Esophagus muscularis mucosa (tissue), 4 donors: ENCODE results near the gene ZNF195. TPM values are rescaled to one million over a fixed set of nuclear protein-coding genes. Genes with fewer than 3 reads are reported as not detected.

ENCODE experiments used
- DNase-seq: peaks from one replicate; pipeline ENCODE4 v3.0.0-alpha.2; 2017; ENCODE audit errors: extremely low spot score
- H3K27ac ChIP-seq, 4 donors: fragments of 200-600 bp; sonication (generic); replicated peaks in 1 of 4; 1 replicate in 3 of 4; 2 replicates in 1 of 4; pipeline ENCODE4 v1.5.1; 2016 to 2019; ENCODE audit warnings: mild to moderate bottlenecking in 1 of 4
- H3K27me3 ChIP-seq, 4 donors: fragments of 200-600 bp; sonication (generic); one replicate each; pipeline versions ENCODE4 v1.5.1 to v1.6.0; 2016 to 2019
- H3K36me3 ChIP-seq, 4 donors: fragments of 200-600 bp; sonication (generic); one replicate each; pipeline ENCODE4 v1.5.1; 2016 to 2019
- H3K4me1 ChIP-seq, 4 donors: fragments of 200-600 bp; sonication (generic); one replicate each; pipeline ENCODE4 v1.5.1; 2016 to 2019
- H3K4me3 ChIP-seq, 4 donors: fragments of 200-600 bp; sonication (generic); 1 replicate in 2 of 4; 2 replicates in 2 of 4; pipeline ENCODE4 v1.5.1; 2016 to 2019; ENCODE audit warnings: mild to moderate bottlenecking in 4 of 4, moderate library complexity in 1 of 4
- H3K9me3 ChIP-seq, 4 donors: fragments of 200-600 bp; sonication (generic); 1 replicate in 3 of 4; 2 replicates in 1 of 4; pipeline ENCODE4 v1.5.1; 2016 to 2019
- EP300 ChIP-seq: sonication (generic); formaldehyde crosslinking; IDR thresholded peaks from one replicate; pipeline ENCODE4 v1.6.1; 2017; ENCODE audit warnings: antibody characterized with exemption
- POLR2A ChIP-seq: fragments of 450-650 bp; IDR thresholded peaks from one replicate; pipeline ENCODE4 v1.6.1; 2017; ENCODE audit warnings: antibody characterized with exemption, moderate library complexity, mild to moderate bottlenecking, low read depth
- POLR2AphosphoS5 ChIP-seq, 2 donors: sonication (generic); formaldehyde crosslinking; IDR thresholded peaks; one replicate each; pipeline ENCODE4 v1.6.1; 2017; ENCODE audit warnings: antibody characterized with exemption in 2 of 2
- whole genome bisulfite sequencing: methylation state at CpG from one replicate; pipeline ENCODE4 v1.1.5; 2018; 5-methylcytosine and 5-hydroxymethylcytosine counted together
- intact Hi-C: fragments of 100-400 bp; cut with DNase I; formaldehyde crosslinking; loops from one replicate; pipeline ENCODE4 v1.15.1; 2023
- total RNA-seq, 4 donors: library from RNA; depleted of rRNA; stranded (reverse); fragments of >200 nt; gene quantifications; one replicate each; pipeline versions ENCODE4 v1.1.0 to v1.2.1, GENCODE V29; 2016
- TF ChIP-seq, protein P1 (sequence below), 3 experiments: fragments of 200-600 bp in 2 of 3; fragments of 450-650 bp in 1 of 3; sonication (generic) in 2 of 3; IDR thresholded peaks; one replicate each; pipeline ENCODE4 v1.5.1; 2017 to 2019; ENCODE audit warnings: antibody characterized with exemption in 3 of 3, mild to moderate bottlenecking in 2 of 3, moderate library complexity in 1 of 3

ZNF195 gene
- total RNA-seq, 4 donors from 2014 or later = 9.4 to 15.7 (median 12.5) TPM

DNA sequence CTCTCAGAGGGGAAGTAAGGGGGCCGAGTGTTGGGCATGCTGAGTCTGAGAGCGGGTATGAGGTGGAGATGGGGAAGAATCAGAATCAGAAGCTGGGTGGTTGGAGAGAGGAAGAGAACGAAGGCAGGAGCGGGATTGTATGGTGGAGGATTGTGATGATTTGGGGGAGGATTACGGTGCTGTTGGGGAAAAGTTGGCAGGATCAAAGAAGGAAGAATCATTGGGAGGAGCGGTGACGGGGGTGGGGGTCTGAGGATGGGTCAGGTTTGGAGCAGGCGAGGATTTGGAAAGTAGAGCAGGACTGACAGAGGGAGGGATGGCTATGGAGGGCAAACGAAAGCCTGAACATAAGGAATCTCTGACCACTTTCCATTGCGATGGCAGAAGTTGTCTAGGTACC, 22.1 kb downstream of the ZNF195 start:
- 97% methylated on average over 10 of the region's 10 CpGs for WGBS
- Histone ChIP-seq H3K4me3 (no peak overlapping the region), H3K4me1 (no peaks in the 10 kb centered on the region), H3K9me3 (peaks cover 0 to 57% (median 50%) of the 10 kb centered on the region in 4 donors), H3K27ac (no peak overlapping the region), H3K36me3 (peaks cover 30 to 42% (median 32%) of the 10 kb centered on the region in 4 donors), H3K27me3 (no peaks in the 10 kb centered on the region)
- no peak for DNase-seq
- TF ChIP-seq POLR2AphosphoS5 (IDR thresholded peaks at IDR 0.05) = no peak
- TF ChIP-seq POLR2A = no peak
- TF ChIP-seq, protein P1, sequence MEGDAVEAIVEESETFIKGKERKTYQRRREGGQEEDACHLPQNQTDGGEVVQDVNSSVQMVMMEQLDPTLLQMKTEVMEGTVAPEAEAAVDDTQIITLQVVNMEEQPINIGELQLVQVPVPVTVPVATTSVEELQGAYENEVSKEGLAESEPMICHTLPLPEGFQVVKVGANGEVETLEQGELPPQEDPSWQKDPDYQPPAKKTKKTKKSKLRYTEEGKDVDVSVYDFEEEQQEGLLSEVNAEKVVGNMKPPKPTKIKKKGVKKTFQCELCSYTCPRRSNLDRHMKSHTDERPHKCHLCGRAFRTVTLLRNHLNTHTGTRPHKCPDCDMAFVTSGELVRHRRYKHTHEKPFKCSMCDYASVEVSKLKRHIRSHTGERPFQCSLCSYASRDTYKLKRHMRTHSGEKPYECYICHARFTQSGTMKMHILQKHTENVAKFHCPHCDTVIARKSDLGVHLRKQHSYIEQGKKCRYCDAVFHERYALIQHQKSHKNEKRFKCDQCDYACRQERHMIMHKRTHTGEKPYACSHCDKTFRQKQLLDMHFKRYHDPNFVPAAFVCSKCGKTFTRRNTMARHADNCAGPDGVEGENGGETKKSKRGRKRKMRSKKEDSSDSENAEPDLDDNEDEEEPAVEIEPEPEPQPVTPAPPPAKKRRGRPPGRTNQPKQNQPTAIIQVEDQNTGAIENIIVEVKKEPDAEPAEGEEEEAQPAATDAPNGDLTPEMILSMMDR (IDR thresholded peaks at IDR 0.05) = no peak
- no peak for TF ChIP-seq EP300
- intact Hi-C loops = no loop called here

DNA sequence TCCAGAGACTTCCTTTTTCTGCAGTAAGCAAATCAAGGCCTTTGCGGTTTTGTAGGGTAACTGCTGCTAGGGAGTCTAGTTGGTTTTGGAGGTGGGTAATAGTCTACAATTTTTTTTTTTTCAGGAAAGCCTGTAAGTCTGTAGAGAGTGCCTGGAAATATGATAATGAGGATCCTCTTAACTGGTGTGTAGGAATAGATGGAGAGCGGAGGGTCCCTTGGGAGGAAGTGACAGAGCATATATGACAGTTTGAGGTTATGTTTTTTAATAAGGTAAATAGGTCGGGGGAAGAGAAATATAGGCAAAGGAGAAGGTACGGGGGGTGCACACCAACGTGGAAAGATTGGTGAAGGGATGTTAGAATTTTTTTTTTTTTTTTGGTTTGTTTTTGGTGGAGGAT, 25.9 kb downstream of the ZNF195 start:
- Histone ChIP-seq H3K27me3 (no peaks in the 10 kb centered on the region), H3K27ac (no peak overlapping the region), H3K36me3 (peaks cover 0 to 7% (median 0%) of the 10 kb centered on the region in 4 donors), H3K9me3 (peaks cover 0 to 26% (median 23%) of the 10 kb centered on the region in 4 donors), H3K4me3 (no peak overlapping the region), H3K4me1 (no peaks in the 10 kb centered on the region)
- intact Hi-C loops = no loop called here
- no peak for DNase-seq
- 90% methylated on average over 5 of the region's 5 CpGs for WGBS
- TF ChIP-seq POLR2AphosphoS5 (IDR thresholded peaks at IDR 0.05) (no peak), EP300 (no peak), POLR2A (no peak)
- TF ChIP-seq, protein P1 (IDR thresholded peaks at IDR 0.05) = no peak

DNA sequence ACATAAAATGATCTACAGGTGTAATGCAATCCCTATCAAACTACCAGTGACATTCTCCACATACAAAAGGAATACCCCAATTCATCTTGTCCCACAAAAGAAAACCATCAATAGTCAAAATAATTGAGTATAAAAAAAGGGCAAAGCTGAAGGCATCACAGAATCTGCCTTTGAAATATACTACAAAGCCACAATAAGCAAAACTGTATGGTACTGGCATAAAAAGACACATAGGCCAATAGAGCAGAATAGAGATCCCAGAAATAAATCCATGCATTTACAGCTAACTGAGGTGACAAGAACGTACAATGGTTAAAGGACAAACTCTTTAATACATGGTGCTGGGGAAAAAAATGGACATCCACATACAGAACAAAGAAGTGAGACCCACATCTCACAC, 31.8 kb downstream of the ZNF195 start:
- TF ChIP-seq EP300 (no peak), POLR2AphosphoS5 (IDR thresholded peaks at IDR 0.05) (no peak), POLR2A (no peak)
- TF ChIP-seq, protein P1 (IDR thresholded peaks at IDR 0.05) = no peak
- H3K4me3 ChIP-seq = no peak overlapping the region
- H3K4me1 ChIP-seq = no peaks in the 10 kb centered on the region
- peaks cover 0 to 3% (median under 1%) of the 10 kb centered on the region in 4 donors for H3K27me3 ChIP-seq
- peaks cover 0 to 9% (median 4%) of the 10 kb centered on the region in 4 donors for H3K9me3 ChIP-seq
- intact Hi-C loops = no loop called here
- WGBS = 82% methylated on average over 1 of the region's 1 CpG
- H3K27ac ChIP-seq = no peak overlapping the region
- DNase-seq = no peak
- H3K36me3 ChIP-seq = no peaks in the 10 kb centered on the region

DNA sequence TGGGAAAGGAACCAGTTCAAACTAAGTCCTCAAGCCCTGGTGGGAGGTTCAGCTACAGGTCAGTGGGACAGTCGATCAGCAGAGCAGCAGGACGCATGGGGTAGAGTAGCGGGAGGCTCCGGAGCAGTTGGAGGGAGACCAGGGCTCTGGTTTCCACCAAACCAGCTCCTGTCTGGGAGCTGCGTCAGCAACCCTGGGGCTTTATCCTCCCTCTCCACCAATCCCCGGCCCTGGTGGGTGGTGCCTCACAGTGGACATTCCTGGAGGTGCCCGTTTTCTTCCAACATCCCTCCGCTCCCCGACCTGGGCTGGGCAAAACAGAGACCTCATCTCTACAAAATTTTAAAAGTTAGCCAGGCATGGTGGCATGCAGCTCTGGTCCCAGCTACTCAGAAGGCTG, 32.4 kb downstream of the ZNF195 start:
- no peak overlapping the region for H3K4me3 ChIP-seq
- H3K27ac ChIP-seq = no peak overlapping the region
- no peak for DNase-seq
- no peak for TF ChIP-seq EP300
- TF ChIP-seq POLR2A = no peak
- TF ChIP-seq, protein P1 (IDR thresholded peaks at IDR 0.05) = no peak
- no peaks in the 10 kb centered on the region for H3K4me1 ChIP-seq
- H3K27me3 ChIP-seq = peaks cover 0 to 6% (median 2%) of the 10 kb centered on the region in 4 donors
- no peaks in the 10 kb centered on the region for H3K36me3 ChIP-seq
- 94% methylated on average over 9 of the region's 9 CpGs for WGBS
- intact Hi-C loops = no loop called here
- peaks cover 0 to 9% (median 4%) of the 10 kb centered on the region in 4 donors for H3K9me3 ChIP-seq

DNA sequence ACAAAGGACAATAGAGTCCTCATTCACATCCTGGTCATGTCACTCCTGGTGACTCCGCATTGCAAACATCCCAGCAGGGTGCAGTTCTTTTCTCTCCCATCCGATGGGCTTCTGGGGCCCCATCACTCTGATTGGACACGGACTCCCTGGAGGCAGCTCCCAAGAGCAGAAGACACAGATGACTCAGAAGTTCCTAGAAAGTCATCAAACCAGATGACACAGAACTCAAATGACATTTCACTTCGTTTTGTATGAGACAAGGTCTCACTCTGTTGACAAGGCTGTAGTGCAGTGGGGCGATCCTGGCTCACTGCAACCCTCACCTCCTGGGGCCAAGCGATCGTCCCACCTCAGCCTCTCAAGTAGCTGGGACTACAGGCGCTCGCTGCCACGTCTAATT, 33.2 kb downstream of the ZNF195 start:
- TF ChIP-seq, protein P1 (IDR thresholded peaks at IDR 0.05) = no peak
- TF ChIP-seq POLR2AphosphoS5 (IDR thresholded peaks at IDR 0.05) = no peak
- peaks cover 0 to 12% (median 2%) of the 10 kb centered on the region in 4 donors for H3K27me3 ChIP-seq
- DNase-seq = no peak
- intact Hi-C loops = no loop called here
- no peak overlapping the region for H3K4me3 ChIP-seq
- H3K4me1 ChIP-seq = no peaks in the 10 kb centered on the region
- 93% methylated on average over 9 of the region's 10 CpGs for WGBS
- no peaks in the 10 kb centered on the region for H3K36me3 ChIP-seq
- peaks cover 0 to 9% (median 4%) of the 10 kb centered on the region in 4 donors for H3K9me3 ChIP-seq
- no peak overlapping the region for H3K27ac ChIP-seq
